Upper lobe of left lung (tissue), 4 donors: ENCODE measurements around the gene CLHC1.
A peak's percentile ranks its signal among the peaks of the same experiment; 100 is the strongest.

Experiments
- CTCF ChIP-seq, 6 experiments: fragments of 450-650 bp in 4 of 6; fragments of 200-600 bp in 2 of 6; sonication (generic) in 2 of 6; IDR thresholded peaks; one replicate each; pipeline ENCODE4 v1.5.1; 2016 to 2019; ENCODE audit warnings: antibody characterized with exemption in 6 of 6
- EP300 ChIP-seq, 4 donors: sonication (generic); formaldehyde crosslinking; IDR thresholded peaks; one replicate each; pipeline ENCODE4 v1.5.1; 2017; ENCODE audit warnings: antibody characterized with exemption in 4 of 4, control low read depth in 2 of 4
- POLR2A ChIP-seq, 4 donors: fragments of 450-650 bp; IDR thresholded peaks; one replicate each; pipeline ENCODE4 v1.5.1; 2016 to 2017; ENCODE audit warnings: antibody characterized with exemption in 4 of 4, mild to moderate bottlenecking in 2 of 4
- POLR2AphosphoS5 ChIP-seq, 2 donors: sonication (generic); formaldehyde crosslinking; IDR thresholded peaks; one replicate each; pipeline ENCODE4 v1.5.1; 2017; ENCODE audit warnings: antibody characterized with exemption in 2 of 2

- TF ChIP-seq CTCF (IDR thresholded peaks at IDR 0.05) (no peak), POLR2AphosphoS5 (IDR thresholded peaks at IDR 0.05) (peak in 1 of 2 donors; percentile 14), POLR2A (IDR thresholded peaks at IDR 0.05) (no peak), EP300 (IDR thresholded peaks at IDR 0.05) (peak in 1 of 4 donors; percentile 18)
Measured at GRCh38 chr2:55163941-55164390, 68.1 kb downstream of the CLHC1 start.
